Activated naive CD4-positive, alpha-beta T cell (primary cell): Measurements from ENCODE around the gene GLUD1.
A peak's percentile ranks its signal among the peaks of the same experiment; 100 is the strongest.
"Not testable (repeated sequence)": the region's sequence is repeated elsewhere in the genome, so short reads cannot be mapped to it uniquely, and the experiment has no call there.

Experiments used
- DNase-seq, 4 experiments: peaks; one replicate each; lab custom pipeline; 2025; lab: John Stamatoyannopoulos, UW

Gene GLUD1

DNA sequence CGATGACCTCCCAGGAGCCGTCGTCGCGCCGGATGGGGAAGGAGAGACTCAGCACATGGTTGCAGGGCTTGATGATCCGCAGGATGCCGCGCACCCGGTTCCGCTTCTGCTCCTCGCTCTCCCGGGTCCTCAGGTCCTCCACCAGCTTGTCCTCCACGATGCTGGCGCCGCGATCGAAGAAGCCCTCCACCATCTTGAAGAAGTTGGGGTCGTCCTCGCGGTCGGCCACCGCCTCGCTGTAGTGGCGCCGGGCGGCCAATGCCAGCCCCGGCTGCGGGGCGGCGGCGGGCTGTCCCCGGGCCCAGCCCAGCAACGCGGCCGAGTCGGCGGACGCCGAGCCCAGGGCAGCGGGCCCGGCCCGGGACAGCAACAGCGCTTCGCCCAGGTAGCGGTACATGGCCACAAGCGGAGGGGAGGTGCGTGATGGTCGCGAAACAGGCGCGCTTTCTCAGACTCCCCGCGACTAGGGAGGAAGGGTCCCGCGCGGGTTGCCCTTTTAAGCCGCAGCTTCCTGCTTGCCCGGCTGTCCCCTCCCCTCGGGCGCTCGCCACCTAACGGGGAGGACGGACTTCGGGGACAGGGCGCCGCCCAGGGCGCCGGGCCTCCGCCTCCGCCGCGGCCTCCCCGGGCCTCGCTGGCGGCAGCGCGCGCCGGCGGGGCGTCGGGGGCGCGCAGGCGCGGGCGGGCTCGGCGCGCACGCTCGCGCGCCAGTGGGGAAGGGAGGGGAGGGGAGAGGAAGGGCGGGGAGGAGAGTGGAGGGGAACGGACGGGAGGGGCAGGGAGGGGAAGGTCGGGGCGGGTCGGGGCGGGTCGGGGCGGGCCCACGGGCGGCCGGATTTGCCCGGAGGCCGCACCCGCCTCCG lies at the start of gene GLUD1, which contains the start of gene SHLD2:
GLUD1 (minus strand) TSS at position 471 of the 863 bp plus-strand sequence; CDS start at position 397, 74 bp downstream.
SHLD2 (plus strand) TSS at position 834 of the 863 bp plus-strand sequence. CDS start 56,149 bp downstream, outside the sequence.
- peak; percentile 64 to 87 (median 78) for DNase-seq

DNA sequence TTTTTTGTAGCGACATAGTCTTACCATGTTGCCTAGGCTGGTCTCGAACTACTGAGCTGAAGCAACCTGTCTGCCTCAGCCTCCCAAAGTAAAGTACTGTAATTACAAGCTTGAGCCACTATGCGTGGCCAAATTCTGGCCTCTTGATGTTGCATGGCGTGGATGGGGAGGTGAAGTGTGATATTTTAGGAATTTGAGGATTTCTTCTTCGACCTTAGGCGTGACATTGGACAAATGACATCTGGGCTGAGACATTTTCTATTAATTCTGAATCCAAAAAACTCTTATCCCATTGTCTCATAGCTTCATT lies 48.4 kb upstream of the GLUD1 start:
- not testable (repeated sequence) for DNase-seq

DNA sequence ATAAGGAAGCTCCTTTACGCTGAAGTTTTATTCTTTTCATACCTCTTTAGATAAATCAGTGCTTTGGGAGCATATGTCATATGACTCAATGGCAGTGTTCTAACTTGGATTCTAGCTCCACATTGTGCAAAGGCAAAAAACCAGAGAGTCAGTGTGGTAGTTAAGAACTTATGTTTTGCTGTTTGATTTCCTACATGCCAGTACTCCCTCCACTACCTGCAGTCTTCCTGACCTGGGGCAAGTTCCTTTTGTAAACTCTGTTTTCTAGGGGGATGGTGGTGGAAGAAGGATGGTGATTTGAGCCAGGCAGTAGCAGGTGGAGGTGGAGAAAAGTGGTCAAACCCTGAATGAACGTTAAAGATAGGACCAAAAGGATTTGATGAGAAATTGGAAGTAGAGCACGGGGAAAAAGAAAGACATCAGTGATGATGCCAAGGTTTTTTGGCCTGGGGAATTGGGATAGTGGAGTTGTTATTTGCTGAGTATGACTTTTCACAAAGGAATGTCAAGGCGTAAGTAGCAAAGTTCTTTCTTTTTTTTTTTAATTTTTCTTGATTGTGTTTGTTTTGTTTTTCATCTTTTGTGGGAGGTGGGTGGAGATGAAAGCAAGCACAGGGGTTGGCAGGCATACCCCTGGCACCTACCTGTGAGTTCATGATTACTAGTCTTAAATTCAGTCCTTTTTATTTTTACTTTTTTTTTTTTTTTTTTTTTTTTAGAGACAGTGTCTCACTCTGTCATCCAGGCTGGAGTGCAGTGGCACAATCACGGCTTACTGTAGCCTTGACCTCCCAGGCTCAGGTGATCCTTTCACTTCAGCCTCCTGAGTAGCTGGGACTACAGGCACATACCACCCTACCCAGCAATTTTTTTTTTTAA lies 47.8 kb upstream of the GLUD1 start:
- DNase-seq: not testable (repeated sequence)

DNA sequence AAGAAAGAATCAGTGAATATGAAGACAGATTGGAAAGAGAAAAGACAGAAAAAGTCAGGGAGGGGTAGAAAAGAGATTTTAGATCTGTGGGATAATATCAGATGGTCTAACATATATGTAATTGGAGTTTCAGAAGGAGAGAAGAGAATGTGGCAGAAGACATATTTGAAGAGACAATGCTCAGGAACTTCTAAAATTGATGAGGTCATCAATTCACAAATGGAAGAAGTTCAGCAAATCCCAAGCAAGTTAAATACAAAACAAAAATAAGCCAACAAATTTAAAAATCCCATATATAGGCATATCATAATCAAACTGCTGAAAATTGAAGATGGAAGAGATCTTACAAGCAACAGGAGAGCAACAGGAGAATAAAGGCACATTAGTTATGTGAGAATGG lies 42.8 kb upstream of the GLUD1 start:
- DNase-seq: not testable (repeated sequence)

DNA sequence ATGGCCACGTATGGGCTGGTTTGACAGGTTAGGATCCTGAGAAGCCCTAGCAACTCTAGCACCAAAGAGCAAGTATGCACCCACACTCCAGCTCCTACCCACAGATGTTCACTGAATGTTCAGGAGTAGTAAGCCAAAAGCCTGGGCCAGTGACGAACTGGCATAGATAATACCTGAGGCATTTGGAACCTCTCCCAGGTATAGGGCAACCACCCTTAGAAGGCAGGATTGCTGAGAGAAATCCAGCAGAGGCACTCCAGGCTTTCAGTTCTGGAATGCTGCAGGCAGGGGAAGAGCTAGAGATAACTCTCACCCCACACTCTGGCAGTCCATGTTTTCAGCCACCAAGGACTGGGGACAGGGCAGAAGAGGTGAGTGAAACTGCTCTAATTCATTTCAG lies 39.8 kb upstream of the GLUD1 start:
- DNase-seq: not testable (repeated sequence)

DNA sequence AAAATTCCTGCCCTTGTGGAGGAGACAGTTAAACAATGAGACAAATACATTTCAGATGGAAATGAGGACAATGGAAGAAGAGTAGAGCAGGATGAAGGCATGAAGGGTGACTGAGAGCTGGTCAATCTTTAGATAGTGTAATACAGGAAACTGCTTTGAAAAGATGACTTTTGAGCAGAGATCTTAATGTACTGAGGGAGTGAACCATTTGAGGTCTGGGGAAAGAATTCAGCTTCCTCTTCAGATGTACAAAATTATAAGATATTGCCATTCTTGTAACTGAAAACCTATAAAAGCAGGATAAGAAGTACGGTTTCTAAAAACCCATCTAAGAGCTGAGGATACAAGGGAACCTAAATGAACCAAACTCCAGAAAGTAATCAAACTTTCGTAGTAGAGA lies 39.3 kb upstream of the GLUD1 start:
- not testable (repeated sequence) for DNase-seq

DNA sequence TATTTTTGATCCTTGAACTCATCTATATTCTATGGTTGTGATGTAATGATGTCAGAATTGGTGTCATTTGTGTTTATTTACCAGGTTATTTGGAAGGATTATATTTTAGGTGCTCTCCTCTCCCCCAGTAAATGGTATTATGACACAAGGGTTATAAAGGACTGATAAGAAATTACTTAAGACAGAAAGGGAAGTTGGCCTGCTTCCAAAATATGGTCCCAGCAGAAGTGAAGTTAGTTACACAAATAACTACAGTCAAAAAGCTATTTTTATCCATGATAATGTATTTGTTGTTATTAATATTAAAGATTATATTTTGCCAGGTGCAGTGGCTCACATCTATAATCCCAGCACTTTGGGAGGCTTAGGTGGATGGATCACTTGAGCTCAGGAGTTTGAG lies 37.5 kb upstream of the GLUD1 start:
- not testable (repeated sequence) for DNase-seq

DNA sequence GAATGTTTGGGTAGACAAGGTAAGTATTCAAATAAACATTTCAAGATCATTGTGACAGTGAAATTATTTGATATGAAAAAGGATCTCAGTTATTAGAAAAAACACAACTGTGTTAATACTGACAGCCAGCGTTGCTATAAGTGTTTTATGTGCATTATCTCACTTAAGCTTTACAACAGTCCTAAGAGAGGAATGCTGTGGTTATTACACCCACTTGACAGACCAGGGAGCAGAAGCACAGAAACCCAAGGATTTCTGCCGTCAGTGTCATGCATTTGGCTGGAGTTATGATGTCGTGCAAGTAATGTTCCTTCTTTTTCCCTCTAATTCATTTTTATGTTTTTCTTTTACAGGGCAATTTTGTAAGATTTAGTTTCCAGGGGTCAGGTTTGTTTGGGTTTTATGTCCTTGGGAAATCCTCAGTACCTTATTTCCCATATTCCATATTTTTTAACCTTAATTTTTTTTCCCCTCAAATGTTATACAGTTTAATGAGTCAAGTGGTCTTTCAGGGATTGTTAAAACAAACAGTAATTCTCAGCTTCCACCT lies 33.0 kb upstream of the GLUD1 start:
- DNase-seq: not testable (repeated sequence)

DNA sequence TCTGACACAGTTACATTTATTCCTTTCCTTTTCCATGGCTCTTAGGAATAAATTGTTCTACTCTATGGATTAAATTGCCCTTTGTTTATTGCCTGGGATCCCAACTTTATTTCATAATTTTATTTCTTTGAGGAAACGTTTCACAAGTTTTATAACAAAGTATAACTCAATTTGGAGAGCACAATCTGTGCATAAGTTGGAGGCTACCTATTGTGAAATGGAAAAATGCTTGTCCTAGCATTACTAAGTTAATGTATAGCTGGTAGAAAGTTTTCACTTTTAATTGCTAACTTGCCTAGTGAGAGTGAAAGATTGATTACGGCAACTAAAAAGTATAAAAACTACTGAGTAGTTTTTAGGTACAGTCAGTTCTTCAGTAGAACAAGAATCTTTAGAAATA lies 32.4 kb upstream of the GLUD1 start:
- not testable (repeated sequence) for DNase-seq

DNA sequence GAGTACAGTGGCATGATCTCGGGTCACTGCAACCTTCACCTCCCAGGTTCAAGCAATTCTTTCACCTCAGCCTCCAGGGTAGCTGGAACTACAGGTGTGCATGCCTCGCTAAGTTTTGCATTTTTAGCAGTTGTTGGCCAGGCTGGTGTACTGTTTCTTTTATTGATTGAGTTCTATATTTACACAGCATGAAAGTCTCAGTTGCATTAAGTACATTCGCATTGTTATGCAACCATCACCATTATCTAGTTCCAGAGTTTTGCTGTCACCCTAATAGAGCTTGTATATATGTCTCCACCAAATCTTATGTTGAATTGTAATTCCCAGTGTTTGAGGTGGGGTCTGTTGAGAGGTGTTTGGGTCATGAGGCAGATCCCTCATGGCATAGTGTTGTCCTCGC lies 28.7 kb upstream of the GLUD1 start:
- not testable (repeated sequence) for DNase-seq

DNA sequence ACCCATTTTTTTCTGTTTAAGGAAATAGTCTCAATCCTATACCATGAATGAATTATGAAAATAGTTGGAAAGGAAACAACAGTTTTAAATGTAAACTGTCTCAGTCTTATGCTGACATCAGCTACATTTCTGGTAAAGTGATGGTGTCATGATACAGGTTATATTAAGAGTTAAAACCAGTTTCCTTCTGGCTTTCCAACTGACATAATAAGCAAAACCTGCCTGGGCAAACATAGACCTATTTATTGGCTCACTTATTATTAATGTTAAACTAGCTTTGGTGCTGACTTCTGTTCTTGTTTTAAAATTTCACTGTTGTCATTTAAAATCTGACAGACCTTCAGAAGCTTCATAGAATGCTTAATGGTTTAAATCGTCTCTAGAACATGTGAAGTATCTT lies 24.4 kb upstream of the GLUD1 start:
- not testable (repeated sequence) for DNase-seq

DNA sequence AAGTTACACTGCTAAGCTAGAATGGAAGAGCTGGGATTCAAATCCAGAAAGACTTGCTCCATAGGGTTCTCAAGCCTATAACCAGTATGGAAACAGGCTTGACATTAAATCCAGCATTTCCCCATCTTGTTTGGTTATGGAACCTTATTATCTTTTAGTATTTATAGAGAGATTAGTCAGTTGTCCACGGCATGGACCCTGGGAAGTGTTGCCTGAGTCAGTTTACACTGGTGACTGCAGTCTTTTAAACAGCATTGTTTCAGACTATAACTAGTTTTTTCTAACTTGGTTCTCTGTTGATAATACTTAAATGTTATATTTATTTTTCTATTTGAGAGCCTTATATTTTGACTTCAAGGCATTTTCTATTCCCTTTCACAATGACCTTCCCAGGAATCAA lies 23.5 kb upstream of the GLUD1 start:
- DNase-seq: not testable (repeated sequence)

DNA sequence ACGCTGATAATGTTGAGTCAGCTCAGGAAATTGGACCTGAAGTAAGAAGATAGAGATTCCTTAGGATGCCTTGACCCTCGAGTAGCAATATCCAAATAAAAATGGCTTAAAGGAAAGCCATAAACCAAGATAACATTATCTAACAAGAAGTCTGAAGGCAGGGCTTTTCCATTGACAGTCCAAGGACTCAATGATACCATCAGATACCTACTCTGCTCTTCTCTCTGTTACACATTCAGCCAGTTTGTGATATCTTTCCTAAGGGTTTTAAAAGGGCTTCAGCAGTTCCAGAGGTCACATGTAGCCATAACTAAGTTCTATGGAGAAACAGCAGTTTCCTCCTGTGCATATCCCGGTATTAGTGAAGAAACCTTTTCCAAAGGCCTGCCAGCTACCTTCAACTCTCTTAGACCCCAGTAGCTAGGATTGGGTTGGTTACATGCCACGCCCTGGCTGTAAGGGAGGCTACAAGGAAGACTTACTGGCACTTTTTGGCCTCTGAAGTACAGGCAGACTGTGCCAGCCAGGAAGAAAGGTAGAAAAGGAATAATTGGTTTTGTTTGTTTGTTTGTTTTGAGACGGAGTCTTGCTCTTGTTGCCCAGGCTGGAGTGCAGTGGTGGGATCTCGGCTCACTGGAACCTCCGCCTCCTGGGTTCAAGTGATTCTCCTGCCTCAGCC lies 10.9 kb upstream of the GLUD1 start:
- no peak for DNase-seq

DNA sequence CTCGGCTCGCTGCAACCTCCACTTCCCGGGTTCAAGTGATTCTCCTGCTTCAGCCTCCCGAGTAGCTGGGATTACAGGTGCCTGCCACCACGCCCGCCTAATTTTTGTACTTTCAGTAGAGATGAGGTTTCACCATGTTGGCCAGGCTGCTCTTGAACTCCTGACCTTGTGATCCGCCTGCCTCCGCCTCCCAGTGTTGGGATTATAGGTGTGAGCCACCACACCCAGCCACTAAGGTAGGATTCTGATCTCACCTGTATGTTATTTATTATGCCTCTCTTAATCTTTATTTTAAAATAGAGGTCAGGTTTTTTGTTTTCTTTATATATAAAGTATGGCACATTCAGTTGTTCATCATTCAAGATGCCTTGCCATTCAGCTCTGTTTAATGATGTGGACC lies 10.1 kb upstream of the GLUD1 start:
- DNase-seq: not testable (repeated sequence)

DNA sequence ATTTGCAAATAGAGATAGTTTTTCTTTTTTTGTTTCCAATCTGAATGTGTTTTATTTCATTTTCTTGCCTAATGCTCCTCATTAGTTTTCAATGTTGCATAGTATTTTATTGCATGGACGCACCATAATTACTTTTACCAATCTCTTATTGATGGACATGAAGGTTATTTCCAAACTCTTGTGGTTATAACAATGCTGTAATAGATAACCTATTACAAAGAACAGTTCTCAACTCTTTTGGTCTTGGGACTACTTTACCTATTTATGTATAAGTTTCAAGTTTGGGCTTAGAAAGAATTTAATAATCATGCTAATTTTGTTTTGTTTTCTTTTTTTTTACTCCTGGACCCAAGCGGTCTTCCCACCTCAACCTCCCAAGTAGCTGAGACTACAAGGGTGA lies 7.4 kb upstream of the GLUD1 start:
- DNase-seq: no peak

DNA sequence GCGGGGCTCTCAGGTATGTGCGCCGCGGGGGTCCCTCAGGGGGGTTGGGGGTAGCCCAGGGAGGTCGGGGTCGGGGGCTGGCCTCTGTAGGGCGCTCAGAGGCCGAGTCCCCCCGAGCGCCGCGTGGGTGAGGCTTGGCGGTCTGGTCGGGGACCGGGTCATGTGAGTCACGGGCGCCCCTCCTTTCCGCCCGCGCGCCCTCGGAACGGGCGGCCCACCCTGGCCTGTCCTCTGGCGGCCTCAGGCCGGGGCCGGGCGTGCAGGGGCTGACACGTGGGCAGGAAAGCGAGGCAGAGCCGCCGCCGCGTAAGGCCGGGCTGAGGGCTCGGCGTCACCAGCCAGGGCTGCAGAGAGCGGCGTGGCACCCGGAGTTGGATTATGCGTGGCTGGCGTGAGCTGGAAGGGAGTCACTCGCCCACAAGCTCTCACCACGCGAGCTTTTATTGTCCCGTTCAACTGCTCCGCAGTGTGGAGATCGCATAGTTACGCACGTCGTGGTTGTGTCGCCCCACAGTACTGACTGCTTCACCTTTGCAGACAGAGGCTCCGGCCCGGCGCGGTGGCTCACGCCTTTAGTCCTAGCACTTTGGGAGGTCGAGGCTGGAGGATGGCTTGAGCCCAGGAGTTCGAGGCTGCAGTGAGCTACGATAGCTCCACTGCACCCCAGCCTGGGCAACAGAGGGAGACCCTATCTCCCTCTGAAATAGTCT lies 748 bp upstream of the GLUD1 start:
- peak; percentile 50 to 74 (median 63) for DNase-seq

DNA sequence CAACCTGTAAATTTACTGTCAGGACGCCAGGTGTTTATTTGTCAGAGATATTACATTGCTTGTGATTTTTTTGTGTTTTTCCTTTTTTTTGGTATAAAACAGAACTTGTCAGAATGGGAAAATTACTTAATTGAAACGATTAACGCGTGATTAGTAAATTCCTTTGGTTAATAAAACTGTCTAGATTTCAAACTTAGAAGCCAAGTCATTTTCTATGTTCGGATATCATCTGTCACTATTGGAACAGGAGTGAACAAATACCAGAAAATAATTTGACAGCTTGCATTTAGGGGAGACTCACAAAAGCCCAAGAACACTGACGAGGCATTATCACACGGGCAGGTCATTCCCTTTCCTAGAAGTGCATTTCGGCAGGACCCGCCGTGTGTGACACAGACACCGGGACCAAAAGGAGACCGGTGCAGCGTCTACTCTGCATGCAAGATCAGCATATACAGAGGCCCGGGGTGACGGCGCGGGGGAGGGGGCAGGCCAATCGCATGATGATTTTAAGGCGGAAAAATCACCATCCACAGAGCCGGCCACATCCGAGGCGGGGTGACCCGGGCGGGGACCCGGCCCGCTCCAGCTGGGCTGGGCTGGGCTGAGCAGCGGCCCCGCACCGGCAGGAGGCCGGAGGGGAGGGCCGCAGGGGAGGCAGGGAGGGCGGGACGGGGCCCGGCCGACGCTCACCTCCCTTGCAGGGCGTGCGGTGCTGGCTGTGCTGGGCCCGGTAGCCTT lies 841 bp downstream of the GLUD1 start:
- DNase-seq: peak in 3 of 4 experiments; percentile 32 to 37 (median 33)

DNA sequence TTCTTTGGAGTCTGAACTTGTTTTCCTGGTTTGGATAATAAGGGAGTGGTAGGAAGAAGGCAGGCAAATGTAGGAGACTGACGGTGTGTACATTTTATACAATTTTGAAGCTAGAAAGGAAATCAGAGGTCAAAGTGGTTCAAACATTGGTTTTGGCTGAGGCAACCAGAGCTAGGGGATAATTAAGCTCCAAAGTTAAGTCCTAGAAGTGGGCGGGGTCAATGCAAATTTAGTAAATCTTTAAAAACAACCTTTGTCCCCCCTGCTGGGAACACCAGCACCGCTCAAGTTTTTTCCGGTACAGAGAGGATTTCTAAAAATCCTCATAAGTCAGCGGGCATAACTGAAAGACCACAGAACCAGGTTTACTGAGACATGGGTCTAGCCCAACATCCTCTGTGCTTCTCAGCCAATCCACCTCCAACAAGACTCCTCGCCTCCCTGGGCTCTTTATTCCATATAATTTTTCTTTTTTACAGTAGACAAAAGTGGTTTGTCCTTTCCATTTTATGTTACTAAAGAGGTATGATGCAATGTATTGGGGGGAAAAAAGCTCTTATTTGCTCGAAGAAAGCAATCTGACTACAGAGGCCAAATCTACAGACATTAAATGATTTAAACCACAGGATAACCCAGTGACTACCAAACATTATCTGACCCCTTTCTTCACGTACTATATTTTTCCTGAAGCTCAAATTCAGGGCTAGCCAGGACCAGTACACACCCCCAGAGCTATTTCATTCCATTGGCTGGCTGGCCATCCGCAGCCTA lies 1.6 kb downstream of the GLUD1 start:
- no peak for DNase-seq

DNA sequence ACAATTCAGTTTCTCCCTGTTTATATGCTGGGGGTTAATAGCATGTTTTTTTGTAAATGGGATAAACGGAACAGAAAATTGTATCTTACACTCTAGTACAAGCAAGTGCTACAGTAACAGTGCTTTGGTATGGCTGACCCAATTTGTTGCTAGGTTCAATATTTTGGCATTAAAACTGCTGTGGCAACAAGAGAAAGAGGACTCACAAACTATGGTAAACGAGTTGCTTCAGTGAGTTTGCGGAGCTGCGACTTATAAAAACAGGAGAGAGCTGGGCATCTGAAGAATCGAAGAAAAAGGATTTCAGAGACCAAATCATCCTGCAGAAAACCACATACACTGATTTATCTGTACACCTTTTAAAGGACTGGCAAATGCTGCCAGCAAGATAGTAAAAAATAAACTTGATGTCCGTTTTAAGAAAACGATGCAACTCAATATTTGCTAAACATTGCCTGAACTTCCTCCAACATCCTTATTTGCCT lies 2.2 kb downstream of the GLUD1 start:
- DNase-seq: no peak

DNA sequence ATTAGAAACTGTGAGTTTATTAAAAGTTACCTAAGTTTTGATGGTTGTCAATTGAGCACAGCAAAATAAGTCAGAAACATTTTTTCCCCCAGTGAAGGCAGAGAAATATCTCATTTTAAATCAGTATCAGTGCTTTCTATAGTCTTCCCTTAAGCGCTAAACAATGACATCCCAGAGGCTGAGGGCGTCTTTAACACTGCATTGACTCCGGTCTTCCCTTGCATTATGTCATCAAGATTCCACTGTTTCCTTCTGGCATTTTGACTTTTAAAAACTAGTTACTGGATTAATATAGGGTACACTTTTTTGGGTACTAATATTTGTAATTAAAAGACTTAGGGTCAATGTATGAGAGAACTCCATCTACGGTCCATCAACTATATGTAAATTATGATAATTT lies 3.9 kb downstream of the GLUD1 start:
- no peak for DNase-seq
